A549 (cell line): Measurements from ENCODE around the gene POLR2J3.
"Not testable (repeated sequence)": the region's sequence is repeated elsewhere in the genome, so short reads cannot be mapped to it uniquely, and the experiment has no call there.

Source experiments
- CBX2 ChIP-seq: fragments of 200-600 bp; sonication (generic); IDR thresholded peaks from 2 replicates; pipeline ENCODE4 v1.6.1; 2016; ENCODE audit warnings: low read depth, mild to moderate bottlenecking, borderline replicate concordance
- CTCF ChIP-seq: fragments of >200 bp; sonication (Bioruptor Twin); formaldehyde crosslinking; IDR thresholded peaks from 3 replicates; pipeline ENCODE4 v1.5.1; 2016
- PHF8 ChIP-seq: fragments of 200-600 bp; sonication (generic); IDR thresholded peaks from 2 replicates; pipeline ENCODE4 v1.6.1; 2016; ENCODE audit warnings: low read depth, mild to moderate bottlenecking, antibody characterized with exemption, moderate library complexity, borderline replicate concordance
- SMC3 ChIP-seq: fragments of >200 bp; sonication (Bioruptor Twin); formaldehyde crosslinking; IDR thresholded peaks from 3 replicates; pipeline ENCODE4 v1.6.1; 2018; ENCODE audit warnings: inconsistent platforms

- peak; percentile 93 for TF ChIP-seq PHF8
- TF ChIP-seq CTCF: peak; percentile 35
- not testable (repeated sequence) for TF ChIP-seq SMC3, CBX2
Measured at GRCh38 chr7:102572261-102573239, at the start of gene POLR2J3.
